Spleen (tissue), 7 donors: ENCODE data around the gene HGF.

Source experiments
- POLR2A ChIP-seq, 3 donors: fragments of 450-650 bp; IDR thresholded peaks; one replicate each; pipeline ENCODE4 v1.5.1; 2017; ENCODE audit warnings: antibody characterized with exemption in 3 of 3, mild to moderate bottlenecking in 1 of 3
- POLR2AphosphoS5 ChIP-seq, 3 donors: sonication (generic); formaldehyde crosslinking; IDR thresholded peaks; one replicate each; pipeline ENCODE4 v1.5.1; 2017; ENCODE audit warnings: antibody characterized with exemption in 3 of 3
- TF ChIP-seq, protein P1 (sequence below), 11 experiments: fragments of 200-600 bp in 7 of 11; fragments of 450-650 bp in 4 of 11; sonication (generic) in 4 of 11; IDR thresholded peaks in 8 of 11; conservative IDR thresholded peaks in 3 of 11; 1 replicate in 7 of 11; 2 replicates in 4 of 11; pipeline versions ENCODE4 v1.4.0 to v1.8.0; 2016 to 2021; ENCODE audit warnings: antibody characterized with exemption in 11 of 11, inconsistent platforms in 4 of 11, mild to moderate bottlenecking in 1 of 11
- donor health status: DM: no; HTN: no; CAD: no; lungs with moderate emphysema.
- donor health status: DM: no; HTN: no; CAD: no.
- donor health status: DM: no; HTN: no; CAD: no.

DNA sequence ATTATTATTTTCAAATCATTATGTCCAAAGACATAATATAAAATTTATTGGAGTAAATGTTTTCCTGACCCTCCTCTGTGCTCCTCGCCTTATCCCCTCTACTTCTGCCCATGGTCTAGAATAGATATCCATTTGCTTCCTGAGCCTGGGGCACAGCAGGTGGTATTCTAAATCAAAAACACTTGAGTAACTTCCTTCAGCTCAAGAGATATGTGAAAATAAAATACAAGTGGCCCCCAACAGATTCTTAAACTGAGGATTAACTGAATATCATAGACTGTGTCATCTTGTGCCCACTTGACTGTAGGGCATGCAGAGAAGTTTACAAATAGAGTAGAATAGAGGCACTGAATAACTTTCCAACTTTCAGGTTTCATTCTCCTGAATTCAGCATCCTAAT, 59.1 kb downstream of the HGF start:
- TF ChIP-seq, protein P1, sequence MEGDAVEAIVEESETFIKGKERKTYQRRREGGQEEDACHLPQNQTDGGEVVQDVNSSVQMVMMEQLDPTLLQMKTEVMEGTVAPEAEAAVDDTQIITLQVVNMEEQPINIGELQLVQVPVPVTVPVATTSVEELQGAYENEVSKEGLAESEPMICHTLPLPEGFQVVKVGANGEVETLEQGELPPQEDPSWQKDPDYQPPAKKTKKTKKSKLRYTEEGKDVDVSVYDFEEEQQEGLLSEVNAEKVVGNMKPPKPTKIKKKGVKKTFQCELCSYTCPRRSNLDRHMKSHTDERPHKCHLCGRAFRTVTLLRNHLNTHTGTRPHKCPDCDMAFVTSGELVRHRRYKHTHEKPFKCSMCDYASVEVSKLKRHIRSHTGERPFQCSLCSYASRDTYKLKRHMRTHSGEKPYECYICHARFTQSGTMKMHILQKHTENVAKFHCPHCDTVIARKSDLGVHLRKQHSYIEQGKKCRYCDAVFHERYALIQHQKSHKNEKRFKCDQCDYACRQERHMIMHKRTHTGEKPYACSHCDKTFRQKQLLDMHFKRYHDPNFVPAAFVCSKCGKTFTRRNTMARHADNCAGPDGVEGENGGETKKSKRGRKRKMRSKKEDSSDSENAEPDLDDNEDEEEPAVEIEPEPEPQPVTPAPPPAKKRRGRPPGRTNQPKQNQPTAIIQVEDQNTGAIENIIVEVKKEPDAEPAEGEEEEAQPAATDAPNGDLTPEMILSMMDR (IDR thresholded peaks at IDR 0.05 in 8 of 11, conservative IDR thresholded peaks at IDR 0.05 in 3 of 11): no peak
- TF ChIP-seq POLR2A (IDR thresholded peaks at IDR 0.05): no peak
- no peak for TF ChIP-seq POLR2AphosphoS5 (IDR thresholded peaks at IDR 0.05)
